ENCODE results near the gene IVL.

DNA sequence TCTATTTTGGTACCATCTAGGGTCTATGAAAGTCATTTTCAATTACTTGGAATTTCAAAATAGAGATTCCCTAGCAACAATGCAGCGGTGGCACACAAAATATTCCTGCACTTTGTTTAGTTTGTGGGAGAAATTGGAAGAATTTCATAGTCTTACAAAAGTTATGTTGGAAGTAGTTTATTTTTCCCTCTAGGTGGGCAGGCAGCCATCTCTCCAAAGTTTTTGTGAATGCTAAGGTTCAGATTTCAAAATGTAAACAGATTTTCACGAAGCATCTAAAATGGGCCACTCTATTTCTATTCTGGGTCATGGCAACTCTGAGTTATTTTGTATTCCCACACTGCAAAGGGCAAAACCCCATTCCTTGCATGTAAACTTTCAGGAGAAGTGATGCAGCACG lies 22.3 kb upstream of the IVL start:
- TF ChIP-seq, protein P1, sequence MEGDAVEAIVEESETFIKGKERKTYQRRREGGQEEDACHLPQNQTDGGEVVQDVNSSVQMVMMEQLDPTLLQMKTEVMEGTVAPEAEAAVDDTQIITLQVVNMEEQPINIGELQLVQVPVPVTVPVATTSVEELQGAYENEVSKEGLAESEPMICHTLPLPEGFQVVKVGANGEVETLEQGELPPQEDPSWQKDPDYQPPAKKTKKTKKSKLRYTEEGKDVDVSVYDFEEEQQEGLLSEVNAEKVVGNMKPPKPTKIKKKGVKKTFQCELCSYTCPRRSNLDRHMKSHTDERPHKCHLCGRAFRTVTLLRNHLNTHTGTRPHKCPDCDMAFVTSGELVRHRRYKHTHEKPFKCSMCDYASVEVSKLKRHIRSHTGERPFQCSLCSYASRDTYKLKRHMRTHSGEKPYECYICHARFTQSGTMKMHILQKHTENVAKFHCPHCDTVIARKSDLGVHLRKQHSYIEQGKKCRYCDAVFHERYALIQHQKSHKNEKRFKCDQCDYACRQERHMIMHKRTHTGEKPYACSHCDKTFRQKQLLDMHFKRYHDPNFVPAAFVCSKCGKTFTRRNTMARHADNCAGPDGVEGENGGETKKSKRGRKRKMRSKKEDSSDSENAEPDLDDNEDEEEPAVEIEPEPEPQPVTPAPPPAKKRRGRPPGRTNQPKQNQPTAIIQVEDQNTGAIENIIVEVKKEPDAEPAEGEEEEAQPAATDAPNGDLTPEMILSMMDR (IDR thresholded peaks at IDR 0.05; ENCODE audit: low read depth, low read length): no peak
- TF ChIP-seq EZH2phosphoT487 (IDR thresholded peaks at IDR 0.05; ENCODE audit: low read depth): no peak

Measured in OCI-LY3 (cell line).